Astrocyte (in vitro differentiated cells and primary cell): Measurements from ENCODE around the gene CMSS1.

Source experiments
- CTCF ChIP-seq: IDR thresholded peaks from 2 replicates; pipeline ENCODE4 v1.5.1; 2011; ENCODE audit warnings: low read depth, mild to moderate bottlenecking, inconsistent platforms, low read length, moderate library complexity; ENCODE audit not compliant: insufficient read depth
- EZH2 ChIP-seq: IDR thresholded peaks from 2 replicates; pipeline ENCODE4 v1.6.1; 2012; ENCODE audit warnings: mild to moderate bottlenecking, low read length, inconsistent platforms; ENCODE audit not compliant: insufficient read depth

- no peak for TF ChIP-seq EZH2
- no peak for TF ChIP-seq CTCF
Measured at GRCh38 chr3:100075196-100075595, 257.5 kb downstream of the CMSS1 start.
